Bronchial epithelial cell (primary cell): ENCODE results near the gene SLC22A4. TPM values are rescaled to one million over a fixed set of nuclear protein-coding genes. Genes with fewer than 3 reads are reported as not detected.
A peak's percentile ranks its signal among the peaks of the same experiment; 100 is the strongest.

Experiments
- DNase-seq: peaks from one replicate; pipeline ENCODE4 v3.0.0-alpha.2; 2010; ENCODE audit warnings: low read depth
- FAIRE-seq: peaks from 2 replicates; lab custom pipeline; 2011; peaks lifted over from hg19 to GRCh38; lab: Jason Lieb, UNC
- H3K27me3 ChIP-seq: 2 replicates; pipeline ENCODE4 v1.5.1; 2011; ENCODE audit warnings: low read length; ENCODE audit not compliant: control insufficient read depth, insufficient read depth
- H3K36me3 ChIP-seq: 2 replicates; pipeline ENCODE4 v1.5.1; 2011; ENCODE audit warnings: low read length; ENCODE audit not compliant: control insufficient read depth, insufficient read depth
- H3K4me3 ChIP-seq: 2 replicates; pipeline ENCODE4 v1.5.1; 2011; ENCODE audit warnings: mild to moderate bottlenecking, low read depth, low read length, control low read depth
- total RNA-seq: library from RNA; depleted of rRNA; stranded (reverse); fragments of >200 nt; gene quantifications from 2 replicates; pipeline ENCODE4 v1.2.1, GENCODE V29; 2014
- TF ChIP-seq, protein P1 (sequence below): IDR thresholded peaks from 2 replicates; pipeline ENCODE4 v1.5.1; 2011; ENCODE audit warnings: mild to moderate bottlenecking, moderate library complexity, low read length, control low read depth, inconsistent platforms; ENCODE audit not compliant: insufficient read depth, severe bottlenecking

Gene SLC22A4
- total RNA-seq, 1 donor from 2014 or later = 0.26 TPM

DNA sequence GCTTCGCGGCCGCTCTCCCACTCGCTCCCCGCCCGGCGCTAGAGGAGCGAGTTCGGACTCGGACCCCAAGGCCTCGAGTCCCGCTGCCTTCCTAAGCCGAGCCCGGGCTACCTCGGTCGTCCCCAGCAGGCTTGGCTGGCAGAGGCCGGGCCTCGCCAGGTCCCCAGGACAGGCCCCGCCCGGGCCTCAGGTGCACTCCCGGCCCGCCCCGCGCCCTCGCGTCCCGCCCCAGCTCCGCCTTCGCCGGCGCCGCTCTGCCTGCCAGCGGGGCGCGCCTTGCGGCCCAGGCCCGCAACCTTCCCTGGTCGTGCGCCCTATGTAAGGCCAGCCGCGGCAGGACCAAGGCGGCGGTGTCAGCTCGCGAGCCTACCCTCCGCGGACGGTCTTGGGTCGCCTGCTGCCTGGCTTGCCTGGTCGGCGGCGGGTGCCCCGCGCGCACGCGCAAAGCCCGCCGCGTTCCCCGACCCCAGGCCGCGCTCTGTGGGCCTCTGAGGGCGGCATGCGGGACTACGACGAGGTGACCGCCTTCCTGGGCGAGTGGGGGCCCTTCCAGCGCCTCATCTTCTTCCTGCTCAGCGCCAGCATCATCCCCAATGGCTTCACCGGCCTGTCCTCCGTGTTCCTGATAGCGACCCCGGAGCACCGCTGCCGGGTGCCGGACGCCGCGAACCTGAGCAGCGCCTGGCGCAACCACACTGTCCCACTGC, 75.4 kb downstream of the SLC22A4 start, which contains the start of gene SLC22A5:
SLC22A5 (plus strand) TSS at position 237 of the 707 bp plus-strand sequence; CDS start at position 500, 263 bp downstream.
- DNase-seq (peak; percentile 47), FAIRE-seq (no peak)
- Histone ChIP-seq H3K27me3 (no peaks in the 10 kb centered on the region), H3K4me3 (peak within 1 kb of the TSS; percentile 89), H3K36me3 (peaks cover 3% of the 10 kb centered on the region)
- TF ChIP-seq, protein P1, sequence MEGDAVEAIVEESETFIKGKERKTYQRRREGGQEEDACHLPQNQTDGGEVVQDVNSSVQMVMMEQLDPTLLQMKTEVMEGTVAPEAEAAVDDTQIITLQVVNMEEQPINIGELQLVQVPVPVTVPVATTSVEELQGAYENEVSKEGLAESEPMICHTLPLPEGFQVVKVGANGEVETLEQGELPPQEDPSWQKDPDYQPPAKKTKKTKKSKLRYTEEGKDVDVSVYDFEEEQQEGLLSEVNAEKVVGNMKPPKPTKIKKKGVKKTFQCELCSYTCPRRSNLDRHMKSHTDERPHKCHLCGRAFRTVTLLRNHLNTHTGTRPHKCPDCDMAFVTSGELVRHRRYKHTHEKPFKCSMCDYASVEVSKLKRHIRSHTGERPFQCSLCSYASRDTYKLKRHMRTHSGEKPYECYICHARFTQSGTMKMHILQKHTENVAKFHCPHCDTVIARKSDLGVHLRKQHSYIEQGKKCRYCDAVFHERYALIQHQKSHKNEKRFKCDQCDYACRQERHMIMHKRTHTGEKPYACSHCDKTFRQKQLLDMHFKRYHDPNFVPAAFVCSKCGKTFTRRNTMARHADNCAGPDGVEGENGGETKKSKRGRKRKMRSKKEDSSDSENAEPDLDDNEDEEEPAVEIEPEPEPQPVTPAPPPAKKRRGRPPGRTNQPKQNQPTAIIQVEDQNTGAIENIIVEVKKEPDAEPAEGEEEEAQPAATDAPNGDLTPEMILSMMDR = no peak

DNA sequence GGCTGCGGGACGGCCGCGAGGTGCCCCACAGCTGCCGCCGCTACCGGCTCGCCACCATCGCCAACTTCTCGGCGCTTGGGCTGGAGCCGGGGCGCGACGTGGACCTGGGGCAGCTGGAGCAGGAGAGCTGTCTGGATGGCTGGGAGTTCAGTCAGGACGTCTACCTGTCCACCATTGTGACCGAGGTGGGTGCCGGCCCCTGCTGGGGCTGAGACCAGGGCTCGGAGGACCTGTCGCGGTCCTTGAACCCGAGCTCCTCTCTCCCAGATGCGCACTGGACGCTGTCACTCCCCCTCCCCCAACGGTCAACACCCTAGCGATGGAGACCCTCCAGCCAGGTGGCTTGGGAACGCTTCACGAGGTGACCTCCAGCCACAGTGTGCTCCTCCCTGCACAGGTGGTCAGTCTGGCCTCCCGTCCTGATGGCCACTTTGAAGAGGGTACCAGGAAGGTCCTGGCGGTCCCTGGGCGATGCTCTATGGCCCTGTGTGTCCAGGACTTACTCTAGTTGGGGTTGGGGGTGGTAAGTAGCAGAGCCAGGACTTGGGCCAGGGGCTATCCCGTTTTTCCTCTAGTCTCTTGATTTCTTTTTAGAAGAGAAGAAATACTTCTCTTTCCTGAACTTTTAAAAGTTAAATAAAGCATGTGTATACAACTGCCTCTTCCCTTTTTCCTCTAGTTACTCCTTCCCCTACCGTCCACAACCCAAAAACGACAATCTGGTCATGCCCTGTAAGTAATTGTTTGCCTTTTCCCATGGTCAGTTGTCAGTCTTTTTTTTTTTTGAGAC, 76.2 kb downstream of the SLC22A4 start:
- no peaks in the 10 kb centered on the region for H3K27me3 ChIP-seq
- TF ChIP-seq, protein P1 = no peak
- FAIRE-seq (no peak), DNase-seq (no peak)
- peaks cover 3% of the 10 kb centered on the region for H3K36me3 ChIP-seq
- peak overlapping the region; percentile 89 for H3K4me3 ChIP-seq

DNA sequence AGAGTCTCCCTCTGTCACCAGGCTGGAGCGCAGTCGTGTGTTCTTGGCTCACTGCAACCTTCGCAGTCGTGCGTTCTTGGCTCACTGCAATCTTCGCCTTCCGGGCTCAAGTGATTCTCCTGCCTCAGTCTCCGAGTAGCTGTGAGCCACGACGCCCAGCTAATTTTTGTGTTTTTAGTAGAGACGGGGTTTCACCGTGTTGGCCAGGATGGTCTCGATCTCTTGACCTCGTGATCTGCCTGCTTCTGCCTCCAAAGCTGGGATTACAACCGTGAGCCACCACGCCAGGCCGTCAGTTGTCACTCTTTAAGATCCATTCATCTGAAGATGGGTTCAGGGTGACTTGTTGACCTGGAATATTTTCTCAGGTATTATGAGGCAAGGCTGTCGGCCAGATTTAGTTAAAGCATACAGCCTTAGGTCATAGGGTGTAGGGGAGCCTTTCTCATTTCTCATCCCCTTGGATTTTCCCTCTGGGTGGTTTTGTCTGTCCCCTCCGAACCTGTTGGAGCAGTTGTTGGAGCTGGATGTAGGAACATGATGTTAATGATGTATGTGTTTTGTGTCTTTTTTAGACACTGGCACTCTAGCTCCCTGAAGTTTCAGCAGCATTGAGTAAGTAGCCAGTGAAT, 76.9 kb downstream of the SLC22A4 start:
- peak overlapping the region; percentile 89 for H3K4me3 ChIP-seq
- H3K27me3 ChIP-seq = no peaks in the 10 kb centered on the region
- TF ChIP-seq, protein P1 = no peak
- H3K36me3 ChIP-seq = peaks cover 3% of the 10 kb centered on the region
- no peak for FAIRE-seq
- DNase-seq = no peak

DNA sequence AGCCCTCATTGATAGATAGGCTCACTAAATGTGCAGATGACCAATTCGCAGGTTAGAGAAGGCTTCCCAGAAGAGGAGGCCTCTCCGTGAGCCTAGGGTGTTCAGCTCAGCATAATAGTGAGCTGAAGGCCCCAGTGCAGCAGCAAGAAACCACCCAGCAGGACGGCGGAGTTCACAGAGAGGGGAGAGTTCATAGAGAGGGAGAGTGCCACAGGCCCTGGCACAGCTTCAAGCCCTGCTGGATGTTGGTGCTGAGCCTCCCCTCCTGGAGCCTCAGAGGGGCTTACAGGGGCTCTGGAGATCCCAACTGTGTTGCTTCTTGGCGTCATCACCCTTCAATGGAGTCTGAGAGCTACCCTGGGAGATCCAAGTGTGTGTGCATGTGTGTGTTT, 77.4 kb downstream of the SLC22A4 start:
- Histone ChIP-seq H3K36me3 (peaks cover 3% of the 10 kb centered on the region), H3K27me3 (no peaks in the 10 kb centered on the region), H3K4me3 (no peak overlapping the region)
- DNase-seq (no peak), FAIRE-seq (no peak)
- TF ChIP-seq, protein P1 = no peak

DNA sequence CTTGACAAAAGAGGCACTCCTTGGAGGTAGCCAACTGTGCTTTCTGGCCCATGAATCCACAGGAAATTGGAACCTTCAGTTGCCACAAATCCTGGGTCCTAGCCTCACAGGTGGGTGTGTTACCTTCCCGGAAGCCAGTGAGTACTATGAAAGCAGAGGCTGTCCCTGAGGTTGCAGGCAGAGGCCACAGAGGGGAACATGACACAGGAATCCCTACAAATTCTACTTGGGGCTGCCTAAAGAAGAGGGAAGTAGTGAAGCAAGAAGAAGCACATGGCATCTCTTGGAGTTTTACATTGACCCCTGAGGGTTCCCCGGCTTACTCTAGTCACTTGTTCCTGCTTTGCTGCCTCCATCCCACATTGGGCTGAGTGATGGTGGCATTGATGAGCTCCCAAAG, 77.9 kb downstream of the SLC22A4 start:
- TF ChIP-seq, protein P1 = no peak
- FAIRE-seq (no peak), DNase-seq (no peak)
- H3K27me3 ChIP-seq = no peaks in the 10 kb centered on the region
- peaks cover 3% of the 10 kb centered on the region for H3K36me3 ChIP-seq
- no peak overlapping the region for H3K4me3 ChIP-seq
